MCF 10A (cell line): ENCODE data around the gene SERPINB10. TPM values are rescaled to one million over a fixed set of nuclear protein-coding genes. Genes with fewer than 3 reads are reported as not detected.

Source experiments
- BruUV-seq: library from RNA; stranded (reverse); fragments of 400-500 nt; replicated peaks from 2 replicates; lab custom pipeline; 2021; lab: Mats Ljungman, UMichigan
- CTCF ChIA-PET: fragments of 300-600 bp; sonication (Branson Sonifier 250); formaldehyde crosslinking; extraction: SDS; loops from one replicate; lab custom pipeline; 2021; ENCODE audit warnings: antibody characterized with exemption, inconsistent platforms; lab: Yijun Ruan, JAX
- POLR2A ChIA-PET: fragments of 300-600, 350-650 bp; sonication (Branson Sonifier 250); formaldehyde crosslinking; extraction: SDS; loops from one replicate; lab custom pipeline; 2020; ENCODE audit warnings: antibody characterized with exemption, inconsistent platforms; lab: Yijun Ruan, JAX
- DNase-seq: peaks from one replicate; pipeline ENCODE4 v3.0.0-alpha.2; 2018; ENCODE audit not compliant: unreplicated experiment
- H3K27ac Mint-ChIP-seq: one replicate; pipeline ENCODE4 v1.8.0; 2022; ENCODE audit warnings: mild to moderate bottlenecking, low read depth, mixed read lengths; ENCODE audit not compliant: unreplicated experiment
- H3K27me3 Mint-ChIP-seq: one replicate; pipeline ENCODE4 v1.8.0; 2022; ENCODE audit warnings: mixed read lengths; ENCODE audit not compliant: insufficient read depth, unreplicated experiment
- H3K36me3 Mint-ChIP-seq: one replicate; pipeline ENCODE4 v1.8.0; 2022; ENCODE audit warnings: mild to moderate bottlenecking, moderate library complexity, mixed read lengths; ENCODE audit not compliant: insufficient read depth, unreplicated experiment
- H3K4me1 Mint-ChIP-seq: one replicate; pipeline ENCODE4 v1.8.0; 2022; ENCODE audit warnings: mixed read lengths; ENCODE audit not compliant: insufficient read depth, unreplicated experiment
- H3K4me3 Mint-ChIP-seq: one replicate; pipeline ENCODE4 v1.8.0; 2022; ENCODE audit warnings: mild to moderate bottlenecking, moderate library complexity, mixed read lengths; ENCODE audit not compliant: unreplicated experiment
- H3K9me3 Mint-ChIP-seq: one replicate; pipeline ENCODE4 v1.8.0; 2022; ENCODE audit warnings: mixed read lengths; ENCODE audit not compliant: unreplicated experiment
- intact Hi-C: fragments of 100-400 bp; cut with micrococcal nuclease; formaldehyde crosslinking; loops from 2 replicates; pipeline ENCODE4 v1.14.1; 2022
- total RNA-seq: library from RNA; stranded (reverse); gene quantifications from 2 replicates; pipeline ENCODE4 v1.2.3, GENCODE V29; 2022
- TF ChIP-seq, protein P1 (sequence below): fragments of 200-600 bp; IDR thresholded peaks from one replicate; pipeline ENCODE4 v1.8.0; 2022; ENCODE audit warnings: antibody characterized with exemption, mild to moderate bottlenecking; ENCODE audit not compliant: unreplicated experiment

The SERPINB10 gene
- total RNA-seq, 1 experiment from 2014 or later: not detected

DNA sequence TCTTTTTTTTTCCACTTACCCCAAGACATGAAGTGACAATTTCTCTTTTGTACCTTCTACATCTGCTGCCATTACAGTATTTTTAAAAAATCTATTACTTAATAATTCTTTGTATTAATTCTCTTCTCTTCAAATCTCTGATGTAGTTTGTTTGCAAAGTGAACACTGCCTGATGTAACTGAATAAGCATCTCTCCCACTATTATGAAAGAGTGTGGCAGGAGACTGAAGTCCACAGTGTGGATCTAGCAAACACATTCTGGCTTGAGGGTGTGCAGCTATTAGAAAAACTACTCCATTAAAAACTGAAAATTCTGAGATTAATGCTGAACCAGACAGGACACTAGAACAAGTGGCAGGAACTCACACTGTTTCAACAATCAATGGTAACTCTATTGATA, 57.1 kb downstream of the SERPINB10 start:
- H3K9me3 Mint-ChIP-seq: no peaks in the 10 kb centered on the region
- H3K4me1 Mint-ChIP-seq: peaks cover 23% of the 10 kb centered on the region
- DNase-seq: no peak
- no peak overlapping the region for H3K27ac Mint-ChIP-seq
- H3K27me3 Mint-ChIP-seq: no peaks in the 10 kb centered on the region
- TF ChIP-seq, protein P1, sequence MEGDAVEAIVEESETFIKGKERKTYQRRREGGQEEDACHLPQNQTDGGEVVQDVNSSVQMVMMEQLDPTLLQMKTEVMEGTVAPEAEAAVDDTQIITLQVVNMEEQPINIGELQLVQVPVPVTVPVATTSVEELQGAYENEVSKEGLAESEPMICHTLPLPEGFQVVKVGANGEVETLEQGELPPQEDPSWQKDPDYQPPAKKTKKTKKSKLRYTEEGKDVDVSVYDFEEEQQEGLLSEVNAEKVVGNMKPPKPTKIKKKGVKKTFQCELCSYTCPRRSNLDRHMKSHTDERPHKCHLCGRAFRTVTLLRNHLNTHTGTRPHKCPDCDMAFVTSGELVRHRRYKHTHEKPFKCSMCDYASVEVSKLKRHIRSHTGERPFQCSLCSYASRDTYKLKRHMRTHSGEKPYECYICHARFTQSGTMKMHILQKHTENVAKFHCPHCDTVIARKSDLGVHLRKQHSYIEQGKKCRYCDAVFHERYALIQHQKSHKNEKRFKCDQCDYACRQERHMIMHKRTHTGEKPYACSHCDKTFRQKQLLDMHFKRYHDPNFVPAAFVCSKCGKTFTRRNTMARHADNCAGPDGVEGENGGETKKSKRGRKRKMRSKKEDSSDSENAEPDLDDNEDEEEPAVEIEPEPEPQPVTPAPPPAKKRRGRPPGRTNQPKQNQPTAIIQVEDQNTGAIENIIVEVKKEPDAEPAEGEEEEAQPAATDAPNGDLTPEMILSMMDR: no peak
- CTCF ChIA-PET: interaction anchor here (0.6 to 4.7 kb wide), 8 partner anchors 11 to 451 kb away, joined by 3 to 77 read pairs (median 6); no protein-coding TSS in a partner anchor
- H3K36me3 Mint-ChIP-seq: no peaks in the 10 kb centered on the region
- intact Hi-C loops: no loop called here
- no TSS peak for BruUV-seq
- no peak overlapping the region for H3K4me3 Mint-ChIP-seq
- POLR2A ChIA-PET: interaction anchor here (0.6 to 3.7 kb wide), 3 partner anchors 10 to 372 kb away, joined by 3 to 30 read pairs (median 3); no protein-coding TSS in a partner anchor

DNA sequence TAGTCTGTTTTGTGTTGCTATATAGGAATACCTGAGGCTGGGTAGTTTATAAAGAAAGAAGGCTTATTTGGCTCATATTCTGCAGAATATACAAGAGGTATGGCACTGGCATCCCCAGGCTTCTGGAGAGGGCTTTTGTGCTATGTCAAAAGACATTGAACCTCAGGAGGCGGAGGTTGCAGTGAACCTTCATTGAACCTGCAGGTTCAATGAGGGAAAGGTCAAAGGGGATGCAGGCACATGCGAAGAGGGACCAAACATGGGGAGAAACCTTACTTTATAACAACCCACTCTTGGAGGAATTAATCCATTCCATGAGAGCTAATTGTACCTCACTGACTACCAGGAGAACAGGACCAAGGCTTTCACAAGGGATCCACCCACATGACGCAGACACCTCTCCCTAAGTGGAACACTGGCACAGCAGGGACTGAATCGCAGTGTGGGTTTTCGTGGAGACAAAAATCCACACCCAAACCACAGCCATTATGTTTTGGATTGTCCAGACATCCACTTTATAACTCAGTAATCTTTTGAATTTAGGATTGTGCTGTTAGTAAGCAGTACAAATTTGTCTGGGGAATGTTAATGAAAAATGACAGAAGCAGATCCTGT, 58.1 kb downstream of the SERPINB10 start:
- CTCF ChIA-PET: interaction anchor here (3.1 kb wide), 1 partner anchor 14 kb away, joined by 11 read pairs; no protein-coding TSS in a partner anchor
- POLR2A ChIA-PET: no interaction called here

DNA sequence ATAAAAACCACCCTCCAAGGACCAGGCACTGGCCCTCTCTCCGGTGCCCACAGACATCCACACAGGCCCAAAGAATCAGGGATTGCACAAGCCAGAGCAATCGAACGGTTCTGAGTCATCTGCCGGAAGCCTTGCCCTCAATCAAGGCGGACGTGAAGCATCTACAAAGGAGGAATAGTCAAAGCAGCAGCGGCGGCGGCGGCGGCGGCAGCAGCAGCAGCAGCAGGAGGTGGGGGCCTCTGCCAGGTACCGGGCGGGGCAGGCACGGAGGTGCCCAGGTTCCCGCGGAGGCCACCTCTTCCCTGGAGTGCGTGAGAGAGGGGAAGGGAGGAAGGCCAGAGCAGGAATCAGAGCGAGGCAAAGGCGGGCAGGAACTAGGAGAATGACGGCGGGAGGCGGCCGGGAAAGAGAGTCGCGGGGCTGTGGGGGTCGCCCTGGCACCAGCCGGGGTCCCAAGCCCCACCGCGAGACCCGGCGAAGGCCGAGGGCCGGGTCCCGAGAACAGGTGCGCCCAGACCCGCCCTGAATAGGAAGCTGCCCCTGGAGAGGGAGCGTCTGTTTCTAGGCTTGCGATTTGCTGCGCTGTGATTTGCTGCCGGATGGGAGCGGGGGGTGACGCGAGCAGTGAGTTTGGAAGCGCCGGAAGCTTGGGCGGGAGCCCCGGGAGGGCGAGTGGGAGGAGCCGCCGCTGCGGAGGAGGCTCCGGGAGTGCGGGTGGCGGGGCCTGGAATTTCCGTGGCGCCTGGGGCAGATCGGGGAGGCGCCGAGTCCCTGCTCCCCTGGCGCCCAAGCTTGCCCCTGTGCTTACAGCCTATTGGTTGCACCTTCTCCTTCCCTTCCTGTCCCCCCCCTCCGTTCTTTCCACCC, 62.4 kb downstream of the SERPINB10 start, which contains the start of gene SERPINB8:
Gene SERPINB8, plus strand, starts transcription at position 140 of the 867 bp plus-strand sequence. CDS start 8,228 bp downstream, outside the sequence.
- Mint-ChIP-seq H3K9me3 (no peaks in the 10 kb centered on the region), H3K36me3 (peaks cover 12% of the 10 kb centered on the region), H3K4me1 (peaks cover 35% of the 10 kb centered on the region), H3K27ac (peak within 1 kb of the TSS; percentile 100), H3K4me3 (peak within 1 kb of the TSS; percentile 90), H3K27me3 (no peaks in the 10 kb centered on the region)
- CTCF ChIA-PET: interaction anchor here (1.9 kb wide), 1 partner anchor 34 kb away, joined by 4 read pairs; no protein-coding TSS in a partner anchor
- TF ChIP-seq, protein P1: no peak
- BruUV-seq: no TSS peak
- POLR2A ChIA-PET: interaction anchor here (0.5 to 1.3 kb wide), 17 partner anchors 8 to 1330 kb away, joined by 3 to 9 read pairs (median 4); no protein-coding TSS in a partner anchor
- peak; percentile 95 for DNase-seq
- intact Hi-C loops: no loop called here

More for the DNA sequence above, 58.1 kb downstream of the SERPINB10 start:
- BruUV-seq: no TSS peak
- intact Hi-C loops: no loop called here
- Mint-ChIP-seq H3K4me1 (peaks cover 25% of the 10 kb centered on the region), H3K27ac (no peak overlapping the region), H3K4me3 (no peak overlapping the region), H3K27me3 (no peaks in the 10 kb centered on the region), H3K9me3 (no peaks in the 10 kb centered on the region), H3K36me3 (peaks cover 7% of the 10 kb centered on the region)
- TF ChIP-seq, protein P1: no peak
- no peak for DNase-seq
